ENCODE measurements around the gene KLHL33. TPM values are rescaled to one million over a fixed set of nuclear protein-coding genes. Genes with fewer than 3 reads are reported as not detected.

The KLHL33 gene
- total and polyA plus RNA-seq, 12 donors: 0.13 to 0.95 (median 0.33) TPM; not detected in 1

- Histone ChIP-seq H3K9me3 (replicated peaks in 1 of 3) (no peaks in the 10 kb centered on the region), H3K27me3 (no peaks in the 10 kb centered on the region), H3K4me3 (no peak overlapping the region), H3K4me1 (replicated peaks in 1 of 2) (no peaks in the 10 kb centered on the region), H3K36me3 (replicated peaks in 1 of 2) (peaks cover 0 to 96% of the 10 kb centered on the region in 2 donors), H3K27ac (no peak overlapping the region)
- intact Hi-C loops (cut with DNase I): no loop called here
- no peak for DNase-seq
- TF ChIP-seq CTCF (IDR thresholded peaks at IDR 0.05) (no peak), POLR2A (IDR thresholded peaks at IDR 0.05) (no peak)
- WGBS, 4 donors: 92 to 96% (median 93%) methylated on average over 8 to 12 of the region's 12 CpGs
Measured at GRCh38 chr14:20376071-20376588, 59.8 kb downstream of the KLHL33 start.

Small RNA genes within 50 kb of the gene (small RNA-seq; reads per million reads assigned to genes)
- gene RNA5SP382: 0.33 to 1.4 reads per million in 2 donors

Other genes starting within 250 kb of the KLHL33 start
- not detected for gene OR11G2, start 245.3 kb downstream of the KLHL33 start, total RNA-seq
- gene OR11G2, start 245.3 kb downstream of the KLHL33 start, polyA plus RNA-seq: not detected
- not detected for gene OR11H6, start 212.5 kb downstream of the KLHL33 start, total RNA-seq
- not detected for gene OR11H6, start 212.5 kb downstream of the KLHL33 start, polyA plus RNA-seq
- gene OR11H7, start 207.2 kb downstream of the KLHL33 start, total RNA-seq: not detected
- not detected for gene OR11H7, start 207.2 kb downstream of the KLHL33 start, polyA plus RNA-seq
- gene OR11H4, start 196.9 kb downstream of the KLHL33 start, total RNA-seq: not detected
- not detected for gene OR11H4, start 196.9 kb downstream of the KLHL33 start, polyA plus RNA-seq
- 10 to 100 TPM in 7 of 9 donors, 1 to 10 TPM in 2; 7.9 to 28.6 (median 18.1) TPM for gene TTC5, start 130.2 kb downstream of the KLHL33 start, total RNA-seq
- 10 to 100 TPM in 1 of 3 donors, 1 to 10 TPM in 2; 3.9 to 12.7 (median 9.2) TPM for gene TTC5, start 130.2 kb downstream of the KLHL33 start, polyA plus RNA-seq
- 10 to 100 TPM; 16.8 to 42.7 (median 31.8) TPM for gene CCNB1IP1, start 102.9 kb downstream of the KLHL33 start, total RNA-seq
- gene CCNB1IP1, start 102.9 kb downstream of the KLHL33 start, polyA plus RNA-seq: 10 to 100 TPM; 21.2 to 62.5 (median 41.9) TPM
- 10 to 100 TPM in 7 of 9 donors, 1 to 10 TPM in 2; 8.5 to 40.3 (median 22.9) TPM for gene PARP2, start 92.5 kb downstream of the KLHL33 start, total RNA-seq
- gene PARP2, start 92.5 kb downstream of the KLHL33 start, polyA plus RNA-seq: 10 to 100 TPM; 30.5 to 55.2 (median 33.9) TPM
- 10 to 100 TPM in 8 of 9 donors, 1 to 10 TPM in 1; 8.7 to 59.8 (median 35.6) TPM for gene TEP1, start 22.7 kb downstream of the KLHL33 start, total RNA-seq
- 10 to 100 TPM; 22.9 to 39.7 (median 24.9) TPM for gene TEP1, start 22.7 kb downstream of the KLHL33 start, polyA plus RNA-seq
- gene OSGEP, start 18.6 kb upstream of the KLHL33 start, total RNA-seq: 10 to 100 TPM; 25.0 to 57.2 (median 37.4) TPM
- 100 to 1,000 TPM in 2 of 3 donors, 10 to 100 TPM in 1; 31.8 to 102 (median 102) TPM for gene OSGEP, start 18.6 kb upstream of the KLHL33 start, polyA plus RNA-seq
- 100 to 1,000 TPM in 8 of 9 donors, 10 to 100 TPM in 1; 98.4 to 206 (median 165) TPM for gene APEX1, start 19.1 kb upstream of the KLHL33 start, total RNA-seq
- gene APEX1, start 19.1 kb upstream of the KLHL33 start, polyA plus RNA-seq: 100 to 1,000 TPM in 2 of 3 donors, 10 to 100 TPM in 1; 94.1 to 304 (median 125) TPM
- gene PIP4P1, start 25.3 kb upstream of the KLHL33 start, total RNA-seq: 10 to 100 TPM; 10.6 to 60.1 (median 28.6) TPM
- gene PIP4P1, start 25.3 kb upstream of the KLHL33 start, polyA plus RNA-seq: 10 to 100 TPM; 31.9 to 37.6 (median 36.3) TPM
- 10 to 100 TPM in 7 of 9 donors, 1 to 10 TPM in 2; 5.4 to 57.5 (median 17.4) TPM for gene PNP, start 33.2 kb upstream of the KLHL33 start, total RNA-seq
- 100 to 1,000 TPM in 1 of 3 donors, 10 to 100 TPM in 2; 14.3 to 101 (median 25.6) TPM for gene PNP, start 33.2 kb upstream of the KLHL33 start, polyA plus RNA-seq
- under 1 TPM in 5 of 9 donors, not detected in 4; 0.21 to 0.75 (median 0.58) TPM for gene RNASE10, start 69.4 kb upstream of the KLHL33 start, total RNA-seq
- under 1 TPM in 2 of 3 donors, not detected in 1; 0.30 to 0.32 TPM for gene RNASE10, start 69.4 kb upstream of the KLHL33 start, polyA plus RNA-seq
- not detected for gene RNASE9, start 124.9 kb upstream of the KLHL33 start, total RNA-seq
- gene RNASE9, start 124.9 kb upstream of the KLHL33 start, polyA plus RNA-seq: not detected
- under 1 TPM in 1 of 9 donors, not detected in 8; 0.11 TPM for gene RNASE11, start 151.8 kb upstream of the KLHL33 start, total RNA-seq
- gene RNASE11, start 151.8 kb upstream of the KLHL33 start, polyA plus RNA-seq: under 1 TPM in 1 of 3 donors, not detected in 2; 0.57 TPM
- not detected for gene RNASE12, start 155.2 kb upstream of the KLHL33 start, total RNA-seq
- gene RNASE12, start 155.2 kb upstream of the KLHL33 start, polyA plus RNA-seq: not detected
- gene OR6S1, start 205.5 kb upstream of the KLHL33 start, total RNA-seq: not detected
- gene OR6S1, start 205.5 kb upstream of the KLHL33 start, polyA plus RNA-seq: not detected
- 10 to 100 TPM in 2 of 9 donors, 1 to 10 TPM in 7; 1.2 to 24.9 (median 7.7) TPM for gene RNASE4, start 248.4 kb upstream of the KLHL33 start, total RNA-seq
- 10 to 100 TPM in 1 of 3 donors, 1 to 10 TPM in 2; 6.0 to 12.7 (median 9.8) TPM for gene RNASE4, start 248.4 kb upstream of the KLHL33 start, polyA plus RNA-seq